ENCODE data around the gene VPS33B.

Gene VPS33B

GRCh38 chr15:91022075-91022831 lies at the start of gene VPS33B (continued):
- TF ChIP-seq ZNF24 (tag by site-specific recombination; IDR thresholded peaks at IDR 0.05): peak; percentile 87
- 0 out of 2 replicates have a peak, but pooled peaks have one; percentile 36 for TF ChIP-seq KLF16 (tag by site-specific recombination; IDR thresholded peaks at IDR 0.05)
- TF ChIP-seq GLIS2 (tag by site-specific recombination; IDR thresholded peaks at IDR 0.05): peak; percentile 78
- TF ChIP-seq, protein P1, sequence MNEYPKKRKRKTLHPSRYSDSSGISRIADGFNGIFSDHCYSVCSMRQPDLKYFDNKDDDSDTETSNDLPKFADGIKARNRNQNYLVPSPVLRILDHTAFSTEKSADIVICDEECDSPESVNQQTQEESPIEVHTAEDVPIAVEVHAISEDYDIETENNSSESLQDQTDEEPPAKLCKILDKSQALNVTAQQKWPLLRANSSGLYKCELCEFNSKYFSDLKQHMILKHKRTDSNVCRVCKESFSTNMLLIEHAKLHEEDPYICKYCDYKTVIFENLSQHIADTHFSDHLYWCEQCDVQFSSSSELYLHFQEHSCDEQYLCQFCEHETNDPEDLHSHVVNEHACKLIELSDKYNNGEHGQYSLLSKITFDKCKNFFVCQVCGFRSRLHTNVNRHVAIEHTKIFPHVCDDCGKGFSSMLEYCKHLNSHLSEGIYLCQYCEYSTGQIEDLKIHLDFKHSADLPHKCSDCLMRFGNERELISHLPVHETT (tag by site-specific recombination; IDR thresholded peaks at IDR 0.05): peak; percentile 53; the same call in 1 of the 2 replicates
- TF ChIP-seq ZNF837 (tag by site-specific recombination; IDR thresholded peaks at IDR 0.05): no peak
- no peak for TF ChIP-seq ZNF23 (tag by site-specific recombination; IDR thresholded peaks at IDR 0.05; ENCODE audit: borderline replicate concordance)
- no peak for TF ChIP-seq ZNF280D (tag by site-specific recombination; IDR thresholded peaks at IDR 0.05)
- TF ChIP-seq, protein P2, sequence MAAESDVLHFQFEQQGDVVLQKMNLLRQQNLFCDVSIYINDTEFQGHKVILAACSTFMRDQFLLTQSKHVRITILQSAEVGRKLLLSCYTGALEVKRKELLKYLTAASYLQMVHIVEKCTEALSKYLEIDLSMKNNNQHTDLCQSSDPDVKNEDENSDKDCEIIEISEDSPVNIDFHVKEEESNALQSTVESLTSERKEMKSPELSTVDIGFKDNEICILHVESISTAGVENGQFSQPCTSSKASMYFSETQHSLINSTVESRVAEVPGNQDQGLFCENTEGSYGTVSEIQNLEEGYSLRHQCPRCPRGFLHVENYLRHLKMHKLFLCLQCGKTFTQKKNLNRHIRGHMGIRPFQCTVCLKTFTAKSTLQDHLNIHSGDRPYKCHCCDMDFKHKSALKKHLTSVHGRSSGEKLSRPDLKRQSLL (tag by site-specific recombination; IDR thresholded peaks at IDR 0.05): peak; percentile 77; the same call in 1 of the 2 replicates
- TF ChIP-seq SP7 (tag by site-specific recombination; IDR thresholded peaks at IDR 0.05): peak; percentile 70
- no peak for TF ChIP-seq HOXC10 (CRISPR knock-in tag; IDR thresholded peaks at IDR 0.05)
- peak; percentile 81 for TF ChIP-seq ZNF341 (tag by site-specific recombination; IDR thresholded peaks at IDR 0.05; ENCODE audit: low read depth)
- TF ChIP-seq, protein P3, sequence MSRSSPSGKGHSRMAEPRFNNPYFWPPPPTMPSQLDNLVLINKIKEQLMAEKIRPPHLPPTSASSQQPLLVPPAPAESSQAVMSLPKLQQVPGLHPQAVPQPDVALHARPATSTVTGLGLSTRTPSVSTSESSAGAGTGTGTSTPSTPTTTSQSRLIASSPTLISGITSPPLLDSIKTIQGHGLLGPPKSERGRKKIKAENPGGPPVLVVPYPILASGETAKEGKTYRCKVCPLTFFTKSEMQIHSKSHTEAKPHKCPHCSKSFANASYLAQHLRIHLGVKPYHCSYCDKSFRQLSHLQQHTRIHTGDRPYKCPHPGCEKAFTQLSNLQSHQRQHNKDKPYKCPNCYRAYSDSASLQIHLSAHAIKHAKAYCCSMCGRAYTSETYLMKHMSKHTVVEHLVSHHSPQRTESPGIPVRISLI (tag by site-specific recombination; IDR thresholded peaks at IDR 0.05): peak; percentile 100
- TF ChIP-seq ZNF501 (tag by site-specific recombination; IDR thresholded peaks at IDR 0.05): peak; percentile 80; the same call in 1 of the 2 replicates
- TF ChIP-seq ZNF670 (tag by site-specific recombination; IDR thresholded peaks at IDR 0.05; ENCODE audit: low read depth): no peak
- TF ChIP-seq MEIS1 (CRISPR knock-in tag; IDR thresholded peaks at IDR 0.05; ENCODE audit: borderline replicate concordance): no peak
- no peak for TF ChIP-seq ZNF776 (tag by site-specific recombination; IDR thresholded peaks at IDR 0.05; ENCODE audit: borderline replicate concordance)
- peak; percentile 6; the same call in 1 of the 2 replicates for TF ChIP-seq ZNF398 (tag by site-specific recombination; IDR thresholded peaks at IDR 0.05)
- TF ChIP-seq ZNF214 (tag by site-specific recombination; IDR thresholded peaks at IDR 0.05; ENCODE audit: borderline replicate concordance): no peak
- no peak for TF ChIP-seq ZNF704 (tag by site-specific recombination; IDR thresholded peaks at IDR 0.05)
- TF ChIP-seq ZNF211 (tag by site-specific recombination; IDR thresholded peaks at IDR 0.05; ENCODE audit: low read depth): no peak
- no peak for TF ChIP-seq ZNF292 (tag by site-specific recombination; IDR thresholded peaks at IDR 0.05; ENCODE audit: borderline replicate concordance, low read depth)
- TF ChIP-seq ZNF133 (tag by site-specific recombination; IDR thresholded peaks at IDR 0.05): no peak
- no peak for TF ChIP-seq SETDB1 (IDR thresholded peaks at IDR 0.05; ENCODE audit: insufficient read length, low read length)
- TF ChIP-seq ZEB2 (tag by site-specific recombination; IDR thresholded peaks at IDR 0.05): peak; percentile 58; the same call in 1 of the 2 replicates
- TF ChIP-seq ZNF2 (tag by site-specific recombination; IDR thresholded peaks at IDR 0.05): peak; percentile 81
- no peak for TF ChIP-seq ZNF510 (tag by site-specific recombination; IDR thresholded peaks at IDR 0.05; ENCODE audit: insufficient replicate concordance)
- TF ChIP-seq ZNF792 (tag by site-specific recombination; IDR thresholded peaks at IDR 0.05): no peak
- no peak for TF ChIP-seq ZNF274 (IDR thresholded peaks at IDR 0.05; ENCODE audit: low read length)
- TF ChIP-seq ZNF274 (tag by site-specific recombination; IDR thresholded peaks at IDR 0.05; ENCODE audit: borderline replicate concordance): no peak
